H54 (cell line): Measurements from ENCODE around the gene CYP2J2.
"Not testable (repeated sequence)": the region's sequence is repeated elsewhere in the genome, so short reads cannot be mapped to it uniquely, and the experiment has no call there.

Experiments
- DNase-seq: peaks from one replicate; pipeline ENCODE4 v3.0.0; 2011; ENCODE audit warnings: low spot score, mixed read lengths; ENCODE audit not compliant: insufficient read length
- FAIRE-seq: peaks from 3 replicates; lab custom pipeline; 2011; peaks lifted over from hg19 to GRCh38; lab: Jason Lieb, UNC
- POLR2A ChIP-seq: IDR thresholded peaks from 2 replicates; pipeline ENCODE4 v1.6.1; 2011; ENCODE audit warnings: low read depth, mild to moderate bottlenecking, low read length

The CYP2J2 gene

DNA sequence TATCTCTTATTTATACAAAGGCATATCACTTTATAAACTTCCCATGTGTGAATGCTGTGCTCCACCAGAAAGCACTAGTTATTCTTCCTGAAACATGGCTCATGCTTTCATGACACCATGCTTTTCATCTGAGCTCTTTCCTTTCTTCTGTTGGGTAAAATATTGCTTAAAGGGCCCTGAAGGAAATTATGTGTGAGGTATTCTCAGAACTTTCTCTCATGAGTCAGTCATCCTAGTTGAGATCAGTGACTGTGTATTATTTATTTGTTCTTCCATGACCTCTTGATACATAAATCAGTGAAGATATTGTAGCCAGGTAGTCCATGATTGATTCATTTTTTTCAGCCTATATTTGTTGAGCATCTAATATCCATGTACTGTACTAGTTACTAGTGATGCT, 54.8 kb downstream of the CYP2J2 start:
- FAIRE-seq (no peak), DNase-seq (no peak)
- TF ChIP-seq POLR2A, result no peak

DNA sequence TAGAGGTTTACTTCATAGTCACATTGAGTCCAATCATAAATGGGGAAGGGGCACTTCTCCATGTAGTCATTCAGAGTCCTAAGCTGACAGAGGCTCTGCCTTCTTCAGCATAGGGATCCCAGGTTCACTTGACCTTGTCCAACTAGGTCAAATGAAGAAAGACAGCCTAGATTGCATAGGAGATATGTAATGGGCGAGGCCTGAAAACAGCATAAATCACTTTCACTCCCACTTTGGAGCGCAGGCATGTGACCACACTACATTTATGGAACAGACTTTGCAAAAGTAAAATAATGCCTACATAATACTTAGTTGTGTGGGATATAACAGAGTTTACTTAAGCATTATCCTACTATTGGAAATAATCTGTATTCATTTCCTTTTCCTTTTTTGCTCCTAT, 60.1 kb downstream of the CYP2J2 start:
- TF ChIP-seq POLR2A, result no peak
- DNase-seq (no peak), FAIRE-seq (no peak)

GRCh38 chr1:59857679-59858354, 68.8 kb downstream of the CYP2J2 start:
- DNase-seq, result no peak
- TF ChIP-seq POLR2A, result no peak
- no peak for FAIRE-seq

DNA sequence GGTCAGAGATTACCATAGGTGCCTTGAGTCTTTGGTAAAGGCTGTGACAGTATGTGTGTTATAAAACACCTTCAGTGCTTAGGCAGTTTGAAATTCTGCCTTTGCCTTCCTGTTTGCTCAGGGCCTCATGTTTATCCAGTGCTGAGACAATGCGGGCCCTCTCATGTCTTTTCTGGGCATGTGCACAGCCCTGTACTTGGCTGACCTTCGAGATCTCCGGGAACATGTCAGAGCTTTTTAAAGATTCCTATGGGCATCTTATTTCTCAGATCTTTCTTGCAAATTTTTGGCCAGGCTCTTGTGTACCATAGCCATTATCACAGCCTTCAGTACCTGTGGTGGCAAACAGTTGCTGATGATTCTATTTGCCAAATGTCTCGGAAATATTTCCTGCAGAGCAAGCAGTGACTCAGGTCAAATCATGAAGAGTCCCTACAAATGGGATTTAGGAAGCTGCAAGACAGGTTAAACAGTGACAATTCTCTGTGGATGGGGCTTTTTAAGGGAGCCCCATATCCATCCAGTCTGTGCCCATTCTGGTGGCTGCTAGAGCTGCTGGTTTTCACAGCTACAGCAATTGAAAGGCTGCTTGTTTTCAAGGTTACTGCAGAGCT, 69.7 kb downstream of the CYP2J2 start:
- TF ChIP-seq POLR2A, result no peak
- no peak for DNase-seq
- FAIRE-seq, result no peak

DNA sequence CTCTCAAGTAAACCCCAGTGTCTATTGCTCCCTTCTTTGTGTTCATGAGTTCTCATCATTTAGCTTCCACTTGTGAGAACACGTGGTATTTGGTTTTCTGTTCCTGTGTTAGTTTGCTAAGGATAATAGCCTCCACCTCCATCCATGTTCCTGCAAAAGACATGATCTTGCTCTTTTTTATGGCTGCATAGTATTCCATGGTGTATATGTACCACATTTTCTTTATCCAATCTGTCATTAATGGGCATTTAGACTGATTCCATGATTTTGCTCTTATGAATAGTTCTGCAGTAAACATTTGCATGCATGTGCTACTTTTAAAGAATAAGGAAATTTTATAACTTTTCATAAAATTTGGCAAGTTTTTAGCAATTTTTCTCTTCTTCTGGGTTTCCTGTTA, 71.3 kb downstream of the CYP2J2 start:
- not testable (repeated sequence) for FAIRE-seq, DNase-seq

- no peak for TF ChIP-seq POLR2A
- DNase-seq (no peak), FAIRE-seq (no peak)
Measured at GRCh38 chr1:59852117-59852516, 74.5 kb downstream of the CYP2J2 start.

DNA sequence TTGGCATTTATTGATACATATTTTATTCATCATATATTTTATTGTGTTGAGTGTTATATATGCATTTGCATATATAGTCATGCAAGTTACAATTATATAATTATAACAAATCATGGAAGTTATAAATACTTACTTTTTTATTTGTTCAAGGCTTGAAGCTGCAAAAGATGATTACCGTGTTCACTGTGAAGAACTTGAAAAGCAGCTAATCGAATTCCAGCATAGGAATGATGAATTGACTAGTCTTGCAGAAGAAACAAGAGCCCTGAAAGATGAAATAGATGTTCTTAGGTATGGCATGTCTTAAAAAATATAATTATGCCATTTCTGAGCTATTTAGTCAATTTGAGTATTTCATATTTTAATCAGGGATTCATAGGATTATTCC, 79.7 kb downstream of the CYP2J2 start:
- DNase-seq (no peak), FAIRE-seq (no peak)
- TF ChIP-seq POLR2A, result no peak

GRCh38 chr1:59846209-59846894, 80.2 kb downstream of the CYP2J2 start:
- DNase-seq, result no peak
- TF ChIP-seq POLR2A, result no peak
- no peak for FAIRE-seq

DNA sequence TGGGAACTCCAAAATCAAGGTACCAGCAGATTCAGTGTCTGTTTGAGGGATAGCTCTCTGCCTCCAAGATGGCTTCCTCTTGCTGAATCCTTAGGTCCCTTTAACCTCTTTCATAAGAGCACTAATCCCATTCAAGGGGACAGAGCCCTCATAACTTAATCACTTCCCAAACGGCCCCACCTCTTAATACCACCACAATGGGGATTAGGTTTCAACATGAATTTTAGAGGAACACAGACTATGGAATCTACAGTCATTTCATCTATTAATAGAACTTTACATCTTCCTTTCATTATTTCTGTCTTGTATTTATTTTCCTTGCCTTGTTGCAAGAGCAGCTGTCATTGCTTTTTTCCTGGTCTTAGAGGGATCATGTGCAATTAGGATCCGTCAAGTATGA, 81.5 kb downstream of the CYP2J2 start:
- FAIRE-seq, result no peak
- no peak for TF ChIP-seq POLR2A

More for the DNA sequence above, 81.5 kb downstream of the CYP2J2 start:
- DNase-seq, result no peak
